GM10248 (cell line): Measurements from ENCODE around the gene LRP11.
"Not testable (repeated sequence)": the region's sequence is repeated elsewhere in the genome, so short reads cannot be mapped to it uniquely, and the experiment has no call there.

Source experiments
- CTCF ChIA-PET: fragments of 300-600 bp; sonication (Branson Sonifier 250); formaldehyde crosslinking; extraction: SDS; loops from one replicate; lab custom pipeline; 2021; ENCODE audit warnings: antibody characterized with exemption; lab: Yijun Ruan, JAX
- POLR2A ChIA-PET: fragments of 350-650 bp; sonication (Branson Sonifier 250); formaldehyde crosslinking; extraction: SDS; loops from one replicate; lab custom pipeline; 2020; ENCODE audit warnings: antibody characterized with exemption; lab: Yijun Ruan, JAX
- DNase-seq: peaks from one replicate; pipeline ENCODE4 v3.0.0; 2012; ENCODE audit errors: extremely low spot score
- TF ChIP-seq, protein P1 (sequence below): IDR thresholded peaks from 2 replicates; pipeline ENCODE4 v1.5.1; 2012; ENCODE audit warnings: mild to moderate bottlenecking, low read depth; ENCODE audit errors: extremely low read depth, missing control alignments, control extremely low read depth

The LRP11 gene

GRCh38 chr6:149844480-149844879, 19.7 kb downstream of the LRP11 start:
- CTCF ChIA-PET, result interaction anchor here (0.9 to 2.6 kb wide), 3 partner anchors 9 to 20 kb away, joined by 3 to 7 read pairs (median 3); no protein-coding TSS in a partner anchor
- TF ChIP-seq, protein P1, sequence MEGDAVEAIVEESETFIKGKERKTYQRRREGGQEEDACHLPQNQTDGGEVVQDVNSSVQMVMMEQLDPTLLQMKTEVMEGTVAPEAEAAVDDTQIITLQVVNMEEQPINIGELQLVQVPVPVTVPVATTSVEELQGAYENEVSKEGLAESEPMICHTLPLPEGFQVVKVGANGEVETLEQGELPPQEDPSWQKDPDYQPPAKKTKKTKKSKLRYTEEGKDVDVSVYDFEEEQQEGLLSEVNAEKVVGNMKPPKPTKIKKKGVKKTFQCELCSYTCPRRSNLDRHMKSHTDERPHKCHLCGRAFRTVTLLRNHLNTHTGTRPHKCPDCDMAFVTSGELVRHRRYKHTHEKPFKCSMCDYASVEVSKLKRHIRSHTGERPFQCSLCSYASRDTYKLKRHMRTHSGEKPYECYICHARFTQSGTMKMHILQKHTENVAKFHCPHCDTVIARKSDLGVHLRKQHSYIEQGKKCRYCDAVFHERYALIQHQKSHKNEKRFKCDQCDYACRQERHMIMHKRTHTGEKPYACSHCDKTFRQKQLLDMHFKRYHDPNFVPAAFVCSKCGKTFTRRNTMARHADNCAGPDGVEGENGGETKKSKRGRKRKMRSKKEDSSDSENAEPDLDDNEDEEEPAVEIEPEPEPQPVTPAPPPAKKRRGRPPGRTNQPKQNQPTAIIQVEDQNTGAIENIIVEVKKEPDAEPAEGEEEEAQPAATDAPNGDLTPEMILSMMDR, result no peak
- no peak for DNase-seq
- POLR2A ChIA-PET, result no interaction called here

DNA sequence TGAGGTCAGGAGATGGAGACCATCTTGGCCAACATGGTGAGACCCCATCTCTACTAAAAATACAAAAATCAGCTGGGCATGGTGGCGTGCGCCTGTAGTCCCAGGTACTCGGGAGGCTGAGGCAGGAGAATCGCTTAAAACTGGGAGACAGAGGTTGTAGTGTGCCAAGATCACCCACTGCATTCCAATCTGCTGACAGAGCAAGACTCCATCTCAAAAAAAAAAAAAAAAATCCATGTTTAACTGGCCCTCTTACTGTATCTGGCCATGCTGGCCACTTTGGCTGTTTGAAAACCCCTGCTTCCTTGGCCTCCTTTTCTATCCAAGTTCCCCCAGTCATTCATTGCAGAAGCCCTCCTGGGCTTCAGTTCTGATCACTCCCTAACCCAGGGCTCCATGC, 20.1 kb downstream of the LRP11 start:
- CTCF ChIA-PET, result interaction anchor here (0.9 to 2.6 kb wide), 3 partner anchors 9 to 19 kb away, joined by 3 to 7 read pairs (median 3); no protein-coding TSS in a partner anchor
- DNase-seq, POLR2A ChIA-PET: not testable (repeated sequence)

GRCh38 chr6:149843051-149843633, 21.0 kb downstream of the LRP11 start:
- DNase-seq, result no peak
- CTCF ChIA-PET, result interaction anchor here (2.6 kb wide), 1 partner anchor 11 kb away, joined by 7 read pairs; no protein-coding TSS in a partner anchor
- POLR2A ChIA-PET, result no interaction called here
- TF ChIP-seq, protein P1, result no peak

GRCh38 chr6:149842331-149842730, 21.8 kb downstream of the LRP11 start:
- POLR2A ChIA-PET, result no interaction called here
- TF ChIP-seq, protein P1, result no peak
- CTCF ChIA-PET, result no interaction called here
- DNase-seq, result no peak

- TF ChIP-seq, protein P1, result peak; percentile 73
- peak; percentile 68 for DNase-seq
- POLR2A ChIA-PET, result no interaction called here
- CTCF ChIA-PET, result interaction anchor here (0.7 to 1.8 kb wide), 9 partner anchors 9 to 555 kb away, joined by 3 to 7 read pairs (median 4); partner anchors contain the start of gene LRP11
Observed at GRCh38 chr6:149840345-149841075, 23.6 kb downstream of the LRP11 start.

DNA sequence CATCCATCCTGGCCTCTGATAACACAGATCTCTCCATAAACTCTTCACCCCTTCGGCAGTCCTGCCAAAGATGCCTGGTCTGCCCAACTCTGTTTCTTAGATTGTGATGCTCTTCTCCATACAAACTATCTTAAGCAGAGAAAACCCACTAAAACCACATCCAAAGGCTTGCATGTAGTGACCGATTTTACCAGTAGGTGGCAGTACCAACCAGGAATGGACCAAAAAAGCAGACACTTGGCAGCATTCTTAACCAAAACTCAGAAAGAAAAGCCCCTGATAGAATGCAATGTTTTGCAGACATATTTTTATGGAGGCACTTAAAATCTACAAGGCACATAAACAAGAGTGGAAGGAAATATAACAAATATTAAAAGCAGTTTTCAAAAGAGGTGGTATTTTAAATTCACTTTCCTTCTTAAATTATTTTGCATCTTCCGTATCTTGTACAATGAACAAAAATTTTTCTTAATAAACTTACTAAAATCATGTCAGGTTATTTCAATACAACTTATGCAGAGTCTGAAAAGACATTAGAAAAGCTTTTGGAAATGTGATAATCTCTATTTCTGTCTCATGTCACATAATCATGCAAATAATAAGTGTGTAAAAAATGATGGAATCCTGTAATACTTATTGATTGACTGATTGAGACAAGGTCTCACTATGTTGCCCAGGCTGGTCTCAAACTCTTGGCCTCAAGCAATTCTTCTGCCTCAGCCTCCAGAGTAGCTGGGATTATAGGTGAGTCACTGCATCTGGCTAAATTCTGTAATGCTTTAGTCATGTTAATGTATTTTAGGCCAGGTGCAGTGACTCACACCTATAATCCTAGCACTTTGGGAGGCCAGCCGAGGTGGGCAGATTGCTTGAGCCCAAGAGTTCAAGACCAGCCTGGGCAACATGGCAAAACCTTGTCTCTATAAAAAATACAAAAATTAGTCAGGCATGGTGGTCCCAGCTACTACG, 29.4 kb downstream of the LRP11 start:
- ChIA-PET POLR2A (no interaction called here), CTCF (interaction anchor here (0.7 to 5.5 kb wide), 14 partner anchors 10 to 980 kb away, joined by 3 to 75 read pairs (median 3); partner anchors contain the start of gene LRP11)
- peak; percentile 61 for DNase-seq
- TF ChIP-seq, protein P1, result peak; percentile 86
